Colon (tissue), 2 donors: ENCODE data around the gene UBE2V1.
"Not testable (repeated sequence)": the region's sequence is repeated elsewhere in the genome, so short reads cannot be mapped to it uniquely, and the experiment has no call there.

ENCODE experiments used
- FAIRE-seq: peaks from 2 replicates; lab custom pipeline; 2012; peaks lifted over from hg19 to GRCh38; lab: Jason Lieb, UNC
- donor health status: control.
- donor health status: control.

Gene UBE2V1

GRCh38 chr20:50115041-50115512 lies 2.1 kb upstream of the UBE2V1 start:
- no peak for FAIRE-seq

DNA sequence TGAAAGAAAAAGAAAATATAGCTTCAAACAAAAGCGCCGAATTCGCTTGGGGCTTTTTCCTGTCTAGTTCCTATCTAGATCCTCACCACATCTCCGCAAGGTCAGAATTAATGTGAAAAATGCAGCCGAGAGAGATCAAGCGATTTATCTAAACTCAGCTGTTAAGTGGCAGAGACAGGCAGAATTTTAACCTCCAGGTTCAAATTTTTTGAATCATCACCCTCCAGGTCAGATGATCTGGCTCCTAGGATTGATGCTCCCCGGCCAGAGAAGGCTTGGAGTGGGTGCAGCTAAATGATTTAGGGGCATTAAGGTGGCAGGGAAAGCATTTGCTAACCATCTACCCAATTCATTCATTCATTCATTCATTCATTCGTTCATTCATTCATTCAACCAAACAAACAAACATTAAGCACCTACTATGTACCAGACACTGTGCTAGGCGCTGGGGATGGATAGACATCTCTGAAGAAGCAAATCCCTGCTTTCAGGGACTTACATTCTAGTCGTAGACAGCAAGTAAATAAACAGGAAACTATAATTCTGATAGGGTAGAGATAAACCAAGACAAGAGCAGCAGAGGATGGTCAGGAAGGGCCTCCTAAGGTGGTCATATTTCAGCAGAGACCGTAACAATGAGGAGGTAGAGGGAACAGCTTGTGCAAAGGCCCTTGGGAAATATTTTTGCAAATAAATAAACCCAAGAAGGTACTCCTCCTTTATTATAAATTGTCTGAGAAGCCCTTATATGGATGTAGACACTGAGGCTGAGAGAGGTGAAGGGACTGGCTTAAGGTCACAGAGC lies 672 bp upstream of the UBE2V1 start:
- FAIRE-seq: no peak

- no peak for FAIRE-seq
These were observed 988 bp downstream of the UBE2V1 start for GRCh38 chr20:50111829-50112495.

- FAIRE-seq: no peak
These were observed 1.7 kb downstream of the UBE2V1 start for GRCh38 chr20:50111120-50111828.

DNA sequence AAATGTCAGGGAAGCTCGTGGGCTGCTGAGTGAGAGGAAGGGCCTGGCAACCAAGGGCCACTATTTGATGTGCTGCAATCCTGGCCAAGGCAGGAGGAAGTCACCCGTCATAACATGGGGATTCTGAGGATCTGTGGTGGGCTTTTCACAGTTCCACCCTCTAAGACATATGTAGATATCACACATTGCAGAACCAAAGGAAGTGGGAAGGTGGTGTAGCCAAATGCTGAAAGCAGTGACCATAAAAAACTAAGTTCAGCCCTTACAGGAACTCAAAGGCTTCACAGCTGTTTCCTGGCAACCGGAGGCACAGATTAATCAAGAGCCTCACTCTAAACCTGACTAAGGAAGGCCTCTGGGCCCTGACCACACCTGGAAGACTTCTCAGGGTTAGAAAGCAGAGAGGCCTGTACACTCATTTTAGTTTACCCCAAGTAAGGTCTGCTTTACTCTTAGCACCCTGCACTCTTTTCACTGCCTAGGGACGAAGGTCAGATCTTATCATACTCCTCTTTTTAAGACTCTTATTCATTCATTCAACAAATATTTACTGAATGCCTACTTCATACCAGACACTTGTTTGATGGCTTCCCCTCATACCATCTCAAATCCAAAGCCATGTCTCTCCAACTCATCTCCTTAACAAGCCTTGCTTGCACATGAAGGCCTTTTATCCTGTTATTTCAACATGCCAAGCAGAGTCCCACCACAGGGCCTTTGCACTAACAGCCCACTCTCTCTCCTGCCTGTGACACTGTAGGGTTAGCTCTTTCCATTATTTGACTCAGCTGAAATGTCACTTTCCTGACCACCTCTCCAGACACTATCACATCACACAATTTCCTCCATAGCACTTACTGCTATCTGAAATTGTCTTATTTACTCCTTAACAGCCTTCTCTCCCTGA lies 2.6 kb downstream of the UBE2V1 start:
- FAIRE-seq: no peak

- FAIRE-seq: no peak
These were observed 4.3 kb downstream of the UBE2V1 start for GRCh38 chr20:50108556-50109235.

DNA sequence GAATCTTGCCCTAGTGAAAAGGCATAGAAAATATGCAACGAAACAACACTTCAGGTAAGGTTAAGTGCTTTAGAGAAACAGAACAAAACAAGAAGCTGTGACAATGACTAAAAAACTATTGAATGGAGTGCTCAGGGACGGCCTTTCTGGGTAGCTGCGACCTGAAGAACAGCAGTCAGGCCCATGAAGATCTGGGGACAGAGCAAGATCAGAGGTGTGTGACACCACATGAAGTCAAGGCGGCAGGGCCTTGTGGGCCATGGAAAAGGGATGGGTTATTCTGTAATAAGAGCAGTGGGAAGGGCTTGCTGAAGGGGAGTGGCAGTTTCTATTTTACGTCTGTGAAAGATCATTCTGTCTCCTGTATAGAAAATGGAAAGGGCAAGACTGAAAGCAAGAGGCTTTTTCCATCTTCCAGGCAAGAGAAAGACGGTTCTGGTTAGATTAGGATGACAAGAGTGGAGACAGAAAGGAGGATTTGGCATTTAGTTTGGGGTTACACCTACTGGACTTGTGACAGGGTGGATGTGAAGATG lies 5.1 kb downstream of the UBE2V1 start:
- FAIRE-seq: no peak

- FAIRE-seq: no peak
These were observed 5.8 kb downstream of the UBE2V1 start for GRCh38 chr20:50107086-50107660.

GRCh38 chr20:50106669-50107068 lies 6.3 kb downstream of the UBE2V1 start:
- not testable (repeated sequence) for FAIRE-seq

DNA sequence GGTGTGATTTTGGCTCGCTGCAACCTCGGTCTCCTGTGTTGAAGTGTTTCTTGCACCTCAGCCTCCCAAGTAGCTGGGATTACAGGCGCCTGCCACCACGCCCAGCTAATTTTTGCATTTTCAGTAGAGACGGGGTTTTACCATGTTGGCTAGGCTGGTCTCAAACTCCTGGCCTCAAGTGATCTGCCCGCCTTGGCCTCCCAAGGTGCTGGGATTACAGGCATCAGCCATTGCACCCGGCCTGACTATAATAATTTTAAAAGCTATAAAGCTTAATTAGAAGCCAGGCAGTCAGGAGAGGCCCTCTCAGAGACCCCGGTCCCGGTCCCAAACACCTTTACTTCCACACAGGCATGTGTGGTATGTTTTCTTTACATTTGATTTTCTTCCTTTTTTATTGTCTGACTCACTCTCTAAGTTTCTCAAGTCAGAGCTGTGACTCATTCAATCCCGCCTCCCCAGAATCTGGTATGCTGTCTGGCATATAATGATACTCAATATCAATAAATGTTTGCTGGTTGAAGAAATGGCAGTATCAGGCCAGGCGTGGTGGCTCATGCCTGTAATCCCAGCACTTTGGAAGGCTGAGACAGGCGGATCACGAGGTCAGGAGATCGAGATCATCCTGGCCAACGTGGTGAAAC lies 9.4 kb downstream of the UBE2V1 start:
- FAIRE-seq: not testable (repeated sequence)

GRCh38 chr20:50102551-50102950 lies 10.4 kb downstream of the UBE2V1 start:
- not testable (repeated sequence) for FAIRE-seq

- no peak for FAIRE-seq
These were observed 11.1 kb downstream of the UBE2V1 start for GRCh38 chr20:50101887-50102286.

DNA sequence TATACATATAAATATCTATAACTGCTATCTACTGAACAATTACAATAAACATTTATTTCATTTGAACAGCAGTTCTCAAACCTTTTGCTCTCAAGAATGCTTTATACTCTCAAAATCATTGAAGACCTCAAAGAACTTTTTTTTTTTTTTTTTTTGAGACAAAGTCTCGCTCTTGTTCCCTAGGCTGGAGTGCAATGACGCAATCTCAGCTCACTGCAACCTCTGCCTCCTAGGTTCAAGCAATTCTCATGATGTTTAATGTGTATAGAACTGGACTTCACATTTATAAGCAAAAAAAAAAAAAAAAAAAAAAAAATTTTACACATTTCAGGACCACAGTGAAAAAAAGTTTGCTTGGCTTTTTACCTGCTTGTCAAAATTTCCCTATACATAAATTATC lies 11.7 kb downstream of the UBE2V1 start:
- no peak for FAIRE-seq

- no peak for FAIRE-seq
These were observed 12.4 kb downstream of the UBE2V1 start for GRCh38 chr20:50100552-50100951.

DNA sequence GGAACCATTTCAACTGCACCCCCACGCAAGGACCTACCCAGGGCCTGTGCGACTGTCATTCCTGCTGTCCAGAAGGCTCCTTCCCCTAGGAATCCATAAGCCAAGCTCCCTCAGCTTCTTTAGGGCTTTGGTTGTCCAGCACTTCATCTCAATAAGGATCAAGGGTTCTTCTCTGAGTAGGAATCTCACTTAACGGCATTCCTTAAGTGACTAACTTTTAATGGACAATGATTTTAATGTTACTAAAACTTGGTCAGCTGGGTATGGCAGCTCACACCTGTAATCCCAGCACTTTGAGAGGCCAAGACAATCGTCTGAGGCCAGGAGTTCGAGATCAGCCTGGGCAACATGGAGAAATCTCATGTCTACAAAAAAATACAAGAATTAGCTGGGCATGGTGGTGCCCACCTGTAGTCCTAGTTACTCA lies 13.4 kb downstream of the UBE2V1 start:
- FAIRE-seq: no peak

GRCh38 chr20:50099113-50099512 lies 13.8 kb downstream of the UBE2V1 start:
- no peak for FAIRE-seq

DNA sequence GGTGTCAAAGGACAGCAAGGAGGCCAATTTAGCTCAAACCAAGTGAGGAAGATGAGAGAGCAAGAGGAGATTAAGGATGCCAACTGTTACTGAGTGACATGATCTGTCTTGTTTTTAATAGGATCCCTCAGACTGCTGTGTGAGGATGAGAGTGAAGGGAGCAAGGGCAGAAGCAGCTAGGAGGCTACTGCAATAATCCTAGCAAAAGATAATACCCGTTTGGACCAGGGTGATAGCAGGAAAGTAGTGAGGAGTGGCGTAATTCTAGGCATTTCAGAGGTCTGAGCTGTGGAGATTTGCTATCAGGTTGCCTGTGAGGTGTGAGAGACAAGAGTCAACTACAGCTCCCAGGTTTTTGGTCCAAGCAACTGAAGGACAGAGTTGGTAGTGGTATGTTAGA lies 14.7 kb downstream of the UBE2V1 start:
- no peak for FAIRE-seq

DNA sequence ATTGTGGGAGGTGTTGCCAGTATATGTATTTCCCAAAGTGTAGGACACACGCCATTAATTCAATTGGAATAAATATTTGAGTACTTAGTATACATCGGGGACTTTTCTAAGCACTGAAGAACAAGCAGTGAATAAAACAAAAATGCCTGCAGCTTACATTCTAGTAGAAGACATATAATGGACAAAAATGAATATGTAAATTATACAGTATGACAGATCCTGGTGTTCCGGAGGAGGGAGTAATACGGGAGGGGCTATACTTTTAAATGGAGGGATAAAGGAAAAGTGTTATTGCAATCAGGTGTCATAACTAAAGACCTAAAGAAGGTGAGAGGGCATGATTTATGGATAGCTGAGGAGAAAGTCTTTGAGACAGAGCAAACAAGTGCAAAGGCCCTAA lies 15.1 kb downstream of the UBE2V1 start:
- no peak for FAIRE-seq

- no peak for FAIRE-seq
These were observed 16.7 kb downstream of the UBE2V1 start for GRCh38 chr20:50096237-50096636.

DNA sequence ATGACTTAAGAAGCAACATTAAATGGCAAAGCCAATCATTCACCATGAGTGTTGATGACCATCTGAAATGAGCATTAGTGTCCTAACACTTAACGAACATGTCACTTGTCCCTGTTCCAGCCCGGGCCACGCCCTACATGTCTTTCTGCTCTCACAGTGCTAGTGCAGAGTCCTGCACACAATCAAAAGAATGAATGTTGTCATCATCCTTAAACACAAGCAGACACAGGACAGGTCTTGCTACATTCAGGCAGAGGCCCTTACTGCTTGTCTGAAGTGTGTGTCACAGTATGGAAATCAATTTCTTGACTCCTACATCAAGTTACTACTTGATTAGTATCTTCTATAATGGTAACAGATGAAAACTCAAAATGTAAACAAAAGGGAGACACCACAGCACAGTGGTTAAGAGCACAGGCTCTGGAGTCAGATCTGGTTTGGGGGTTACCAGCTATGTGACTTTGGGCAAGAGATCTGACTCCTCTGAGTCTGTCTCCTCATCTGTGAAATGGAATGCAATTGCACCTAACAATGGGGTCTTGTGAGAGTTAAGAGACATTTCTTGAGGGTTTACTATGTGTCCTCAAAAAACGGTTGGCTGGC lies 17.4 kb downstream of the UBE2V1 start:
- FAIRE-seq: no peak
